HG02571 (cell line): ENCODE measurements around the gene FAM229A.
A peak's percentile ranks its signal among the peaks of the same experiment; 100 is the strongest.
"Not testable (repeated sequence)": the region's sequence is repeated elsewhere in the genome, so short reads cannot be mapped to it uniquely, and the experiment has no call there.

ENCODE experiments used
- ATAC-seq: cut with Tn5 transposase; IDR thresholded peaks from one replicate; pipeline ENCODE4 v1.9.1; 2021; ENCODE audit warnings: mild to moderate bottlenecking, moderate library complexity; ENCODE audit not compliant: unreplicated experiment

The FAM229A gene

DNA sequence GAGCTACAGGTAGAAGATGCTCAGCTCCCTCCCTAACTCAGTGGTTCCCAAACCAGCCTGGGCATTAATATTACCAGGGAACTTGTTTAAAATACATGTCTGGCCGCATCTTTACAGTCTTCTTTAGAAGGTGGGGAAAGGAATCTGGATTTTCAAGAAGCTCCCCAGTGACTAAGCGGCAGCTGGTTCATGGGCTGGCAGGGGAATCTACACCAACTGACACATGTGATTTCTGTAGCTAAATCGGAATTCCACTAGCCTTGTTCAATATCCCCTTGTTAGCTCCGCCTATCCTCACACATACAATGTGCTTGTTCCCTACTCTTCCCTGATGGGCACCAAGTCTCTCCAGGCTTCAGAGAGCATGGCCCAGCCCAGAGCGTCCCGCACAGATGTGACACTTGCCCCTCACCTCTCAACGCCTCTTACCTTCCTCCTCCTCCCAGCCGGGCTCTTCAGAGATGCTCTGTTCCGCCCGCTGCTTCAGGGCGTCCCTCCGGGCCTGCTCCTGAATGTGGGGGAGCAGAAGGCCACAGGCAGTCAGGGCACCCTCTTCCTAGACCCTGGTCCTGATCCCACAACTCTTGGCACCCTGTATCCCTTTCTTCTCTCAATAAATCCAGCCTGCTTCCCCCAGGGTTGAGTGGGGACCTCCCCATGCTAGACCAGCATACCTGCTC, 15.4 kb upstream of the FAM229A start:
- ATAC-seq = no peak

GRCh38 chr1:32376199-32376598, 13.9 kb upstream of the FAM229A start:
- ATAC-seq = no peak

GRCh38 chr1:32373996-32374592, 11.8 kb upstream of the FAM229A start:
- ATAC-seq = no peak

DNA sequence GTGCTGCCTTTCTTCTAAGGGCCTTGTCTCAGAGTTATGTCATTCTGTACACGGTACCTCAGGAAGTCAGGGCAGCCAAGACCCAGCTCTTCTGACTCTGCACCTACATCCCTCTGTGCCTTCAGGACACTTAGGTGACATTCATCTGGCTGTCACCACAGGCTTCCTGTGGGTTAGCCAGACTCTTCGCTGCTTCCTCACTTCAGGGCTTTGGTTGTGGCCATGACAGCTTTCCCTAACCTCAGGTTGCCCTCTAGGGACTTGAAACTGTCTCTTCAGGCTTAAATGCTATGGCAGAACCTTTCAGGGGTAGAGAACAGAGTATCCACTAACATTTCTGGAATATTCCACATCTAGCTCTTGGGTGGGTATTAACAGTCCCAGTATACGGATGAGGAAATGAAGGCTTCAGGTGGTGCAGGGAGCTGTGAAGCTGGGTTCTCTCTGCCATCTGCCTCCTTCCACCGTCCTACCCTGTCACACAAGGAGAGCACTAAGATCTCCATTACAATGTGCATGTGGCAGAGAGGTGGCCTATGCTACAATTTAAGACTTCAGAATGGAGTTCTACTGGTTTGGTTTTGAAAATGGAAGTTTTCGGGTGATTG, 10.0 kb upstream of the FAM229A start:
- no peak for ATAC-seq

GRCh38 chr1:32367912-32368635, 5.8 kb upstream of the FAM229A start:
- no peak for ATAC-seq

- no peak for ATAC-seq
Observed at GRCh38 chr1:32365445-32365844, 3.2 kb upstream of the FAM229A start.

DNA sequence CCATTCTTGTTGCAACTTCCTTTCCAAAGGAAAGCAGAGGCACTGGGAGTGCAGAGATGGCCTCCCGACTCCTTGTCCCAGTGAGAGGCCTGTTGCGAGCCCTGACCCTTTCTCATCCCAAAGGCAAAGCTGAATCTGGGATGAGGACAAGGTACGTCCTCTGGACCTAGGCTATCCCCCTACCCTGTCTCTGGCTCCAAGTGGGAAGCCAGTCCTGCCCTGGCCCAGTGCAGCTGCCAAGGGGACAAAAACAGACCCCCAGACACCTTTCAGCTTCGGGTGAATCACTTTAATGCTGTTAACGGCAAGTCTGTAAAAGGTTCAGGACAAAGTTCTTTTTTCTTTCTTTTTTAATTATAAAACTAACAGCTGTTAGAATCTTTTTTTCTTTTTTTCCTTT, 2.6 kb upstream of the FAM229A start:
- ATAC-seq = no peak

DNA sequence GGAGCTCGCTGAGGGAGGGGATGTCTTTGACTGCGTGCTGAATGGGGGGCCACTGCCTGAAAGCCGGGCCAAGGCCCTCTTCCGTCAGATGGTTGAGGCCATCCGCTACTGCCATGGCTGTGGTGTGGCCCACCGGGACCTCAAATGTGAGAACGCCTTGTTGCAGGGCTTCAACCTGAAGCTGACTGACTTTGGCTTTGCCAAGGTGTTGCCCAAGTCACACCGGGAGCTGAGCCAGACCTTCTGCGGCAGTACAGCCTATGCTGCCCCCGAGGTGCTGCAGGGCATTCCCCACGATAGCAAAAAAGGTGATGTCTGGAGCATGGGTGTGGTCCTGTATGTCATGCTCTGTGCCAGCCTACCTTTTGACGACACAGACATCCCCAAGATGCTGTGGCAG, 1.4 kb upstream of the FAM229A start:
- ATAC-seq = no peak

DNA sequence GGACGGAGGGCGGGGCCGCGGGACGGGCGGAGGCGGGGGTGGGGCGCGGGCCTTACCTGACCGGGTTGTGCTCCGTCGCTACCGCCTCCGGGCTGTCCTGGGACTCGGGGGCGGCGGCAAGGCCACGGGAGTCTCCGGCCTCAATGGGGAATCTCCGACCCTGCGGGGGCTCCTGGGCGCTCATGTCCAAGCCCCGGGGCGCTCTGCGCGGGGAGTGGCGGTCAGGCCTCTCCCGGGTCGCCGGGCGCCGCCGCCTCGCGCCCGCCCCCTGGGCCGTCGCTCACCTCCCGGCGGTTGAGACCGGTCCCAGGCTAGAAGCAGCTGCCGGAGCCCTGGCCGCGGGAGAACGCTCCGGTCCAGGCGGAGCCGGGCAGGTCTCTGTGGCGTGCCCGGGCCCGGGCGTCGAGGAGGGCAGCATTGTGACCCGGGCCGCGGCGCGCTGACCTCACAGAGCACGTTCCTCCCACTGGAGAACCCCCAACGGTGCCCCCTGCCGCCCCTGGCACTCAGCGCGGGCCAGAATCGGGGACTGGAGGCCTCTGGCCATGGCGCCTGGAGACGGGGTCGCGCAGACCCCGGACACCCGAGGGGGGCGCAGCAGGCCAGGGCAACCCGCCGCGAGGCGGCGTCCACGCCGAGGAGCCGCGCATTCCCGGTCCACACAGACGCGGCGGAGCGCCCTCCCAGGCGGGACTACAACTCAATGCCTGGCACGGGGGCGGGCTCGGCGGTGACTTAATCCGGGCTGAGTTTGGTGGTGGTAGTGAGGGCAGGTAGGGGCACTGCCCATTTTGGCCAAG, 411 bp downstream of the FAM229A start:
- no peak for ATAC-seq

DNA sequence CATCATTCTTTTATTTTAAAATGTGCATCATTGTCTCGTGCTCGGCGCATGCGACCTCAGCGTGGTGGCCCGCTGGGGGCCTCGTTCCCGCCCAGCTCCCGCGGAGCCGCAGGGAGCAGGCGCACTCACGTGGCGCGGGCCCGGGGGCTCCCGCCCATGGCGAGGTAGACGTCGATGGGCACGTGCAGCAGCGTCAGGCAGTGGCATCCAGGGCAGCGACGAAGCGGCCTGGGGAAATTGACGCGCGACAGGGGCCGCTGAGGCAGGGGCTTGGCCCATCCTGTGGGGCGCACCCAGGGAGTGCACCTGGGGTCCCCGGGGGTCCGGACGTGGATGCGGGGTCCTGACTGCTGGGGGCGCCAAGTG, 994 bp downstream of the FAM229A start:
- no peak for ATAC-seq

DNA sequence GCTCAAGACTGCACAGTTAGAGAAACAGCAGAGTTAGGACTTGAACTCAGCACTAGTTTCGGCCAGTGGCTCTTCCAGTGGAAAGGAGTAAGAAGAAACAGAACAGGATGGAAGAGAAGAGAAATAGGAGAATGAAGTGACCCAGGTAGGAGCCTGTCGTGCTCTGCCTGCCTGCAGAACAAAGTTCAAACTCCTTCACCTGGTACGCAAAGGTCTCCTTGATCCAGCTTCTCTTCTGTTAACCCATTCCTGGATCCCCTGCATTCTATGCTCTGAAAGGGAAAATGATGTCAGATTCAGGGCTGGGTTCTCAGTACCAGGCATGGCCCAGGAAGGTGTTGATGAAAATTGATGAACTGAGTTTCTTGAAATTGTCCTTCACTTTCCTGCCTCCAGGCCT, 3.9 kb downstream of the FAM229A start:
- ATAC-seq = no peak

GRCh38 chr1:32357614-32358013, 4.7 kb downstream of the FAM229A start:
- ATAC-seq = no peak

- no peak for ATAC-seq
Observed at GRCh38 chr1:32356478-32356877, 5.8 kb downstream of the FAM229A start.

GRCh38 chr1:32355778-32356177, 6.5 kb downstream of the FAM229A start:
- ATAC-seq = not testable (repeated sequence)

GRCh38 chr1:32353886-32354570, 8.3 kb downstream of the FAM229A start:
- no peak for ATAC-seq

GRCh38 chr1:32353431-32353830, 8.9 kb downstream of the FAM229A start:
- no peak for ATAC-seq

DNA sequence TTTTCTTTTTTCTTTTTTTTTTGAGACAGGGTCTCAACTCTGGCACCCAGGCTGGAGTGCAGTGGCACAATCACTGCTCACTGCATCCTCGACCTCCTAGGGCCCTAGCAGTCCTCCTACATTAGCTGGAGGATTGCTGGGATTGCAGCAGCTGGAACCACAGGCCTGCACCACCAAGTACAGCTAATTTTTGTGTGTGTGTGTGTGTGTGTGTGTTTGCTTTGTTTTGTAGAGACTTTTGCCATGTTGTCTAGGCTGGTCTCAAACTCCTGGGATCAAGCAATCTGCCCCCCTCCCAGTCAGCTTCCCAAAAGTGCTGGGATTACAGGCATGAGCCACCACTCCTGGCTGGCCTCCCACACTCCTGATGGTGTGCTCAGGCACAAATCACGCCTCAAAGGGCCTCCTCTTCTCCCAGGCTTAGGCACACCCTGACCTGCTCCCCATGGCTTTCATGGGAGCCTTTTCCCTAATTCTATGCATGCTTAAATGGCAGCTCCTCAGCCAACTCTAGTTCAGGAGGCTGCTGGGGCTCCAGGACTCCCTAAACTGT, 9.4 kb downstream of the FAM229A start:
- ATAC-seq = no peak

DNA sequence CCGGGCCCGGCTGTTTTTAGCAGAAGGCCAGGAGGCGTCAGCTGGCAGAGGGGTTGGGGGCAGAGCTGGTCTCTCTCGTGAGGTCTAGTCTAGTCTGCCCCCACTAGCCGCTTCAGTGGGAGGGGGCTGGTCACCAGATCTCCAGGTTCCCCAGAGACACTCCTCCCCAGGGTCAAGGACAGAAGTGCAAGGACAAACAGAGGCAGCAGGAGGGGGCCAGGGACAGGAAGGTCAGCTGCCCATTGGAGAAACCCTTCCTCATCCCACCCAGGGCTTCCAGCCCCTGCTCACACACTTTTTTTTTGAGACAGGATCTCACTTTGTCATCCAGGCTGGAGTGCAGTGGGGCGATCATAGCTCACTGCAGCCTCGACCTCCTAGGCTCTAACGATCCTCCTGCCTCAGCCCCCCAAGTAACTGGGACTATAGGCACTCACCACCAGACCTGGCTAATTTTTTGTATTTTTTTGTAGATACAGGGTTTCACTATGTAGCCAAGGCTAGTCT, 10.0 kb downstream of the FAM229A start:
- ATAC-seq = peak; percentile 2

DNA sequence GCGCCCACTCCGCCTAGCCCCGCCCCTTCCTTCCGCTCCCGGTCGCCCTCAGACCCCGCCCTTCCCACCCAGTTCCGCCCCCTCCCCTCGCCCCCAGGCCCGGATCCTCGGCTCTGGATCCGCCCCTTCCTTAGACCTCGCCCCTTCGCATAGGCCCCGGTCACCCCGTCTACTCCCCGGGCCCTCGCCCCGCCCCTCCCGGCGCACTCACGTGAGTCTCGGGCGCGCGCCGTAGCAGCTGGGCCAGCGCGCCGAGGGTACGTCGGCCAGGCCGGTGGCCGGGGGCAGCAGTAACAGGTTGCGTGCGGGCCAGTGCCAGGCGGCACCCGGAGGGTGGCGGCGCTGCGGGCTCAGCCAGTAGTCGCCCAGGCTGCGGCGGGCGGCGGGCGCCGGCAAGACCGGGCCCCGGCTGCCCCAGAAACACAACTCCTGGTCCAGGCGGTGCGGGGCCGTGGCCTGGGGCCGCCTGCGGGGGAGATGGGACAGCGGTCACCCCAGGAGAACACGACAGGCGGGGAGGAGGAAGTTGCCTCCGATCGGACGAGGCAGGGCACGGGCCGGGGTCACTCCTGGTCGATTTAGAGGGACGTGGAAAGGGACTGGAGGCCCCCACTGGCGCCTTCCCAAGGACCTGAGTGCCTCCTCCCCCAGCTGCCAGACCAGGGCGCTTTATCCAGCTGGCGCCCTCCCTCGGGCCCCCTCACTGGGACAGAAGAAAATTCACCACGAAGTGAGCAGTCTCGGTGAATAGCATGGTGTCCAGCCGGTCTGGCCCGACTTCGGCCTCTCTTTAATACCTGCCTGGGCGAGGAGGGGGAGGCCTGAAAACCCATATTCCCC, 10.7 kb downstream of the FAM229A start:
- ATAC-seq = peak; percentile 84
